Colonic mucosa (tissue), 4 donors: ENCODE results near the gene CREBBP. TPM values are rescaled to one million over a fixed set of nuclear protein-coding genes. Genes with fewer than 3 reads are reported as not detected.

Experiments used
- DNase-seq: peaks from one replicate; pipeline ENCODE4 v3.0.0-alpha.2; 2020
- H3K27ac ChIP-seq: fragments of 200-600 bp; one replicate; pipeline ENCODE4 v1.8.0; 2021
- H3K27me3 ChIP-seq: fragments of 200-600 bp; one replicate; pipeline ENCODE4 v1.8.0; 2021
- H3K36me3 ChIP-seq: fragments of 200-600 bp; one replicate; pipeline ENCODE4 v1.8.0; 2021
- H3K4me1 ChIP-seq: fragments of 200-600 bp; one replicate; pipeline ENCODE4 v1.8.0; 2021; ENCODE audit warnings: mild to moderate bottlenecking
- H3K4me3 ChIP-seq: fragments of 200-600 bp; one replicate; pipeline ENCODE4 v1.8.0; 2021
- H3K9ac ChIP-seq, 2 donors: one replicate each; pipeline ENCODE4 v1.7.0; 2013; ENCODE audit warnings: control low read depth in 2 of 2, low read depth in 2 of 2, low read length in 2 of 2
- H3K9me3 ChIP-seq: fragments of 200-600 bp; one replicate; pipeline ENCODE4 v1.8.0; 2021
- intact Hi-C: fragments of 100-400 bp; cut with DNase I; formaldehyde crosslinking; loops from one replicate; pipeline ENCODE4 v1.14.1; 2022
- total RNA-seq, 2 donors: library from RNA; stranded (reverse); fragmentation: NEBNext Ultra II Directional in 1 of 2; extraction: Animal tissue kit (Norgen Biotek cat#: 25700) in 1 of 2; gene quantifications; one replicate each; pipeline ENCODE4 v1.2.1, GENCODE V29; 2021
- TF ChIP-seq, protein P1 (sequence below): fragments of 200-600 bp; IDR thresholded peaks from one replicate; pipeline ENCODE4 v1.8.0; 2022; ENCODE audit warnings: antibody characterized with exemption, mild to moderate bottlenecking
- donor health status: healthy.
- donor health status: DM: no; HTN: no; CAD: no.
- donor health status: DM: no; HTN: no; CAD: no.

The CREBBP gene
- total RNA-seq, 2 donors from 2014 or later, result 42.0 to 45.2 TPM

DNA sequence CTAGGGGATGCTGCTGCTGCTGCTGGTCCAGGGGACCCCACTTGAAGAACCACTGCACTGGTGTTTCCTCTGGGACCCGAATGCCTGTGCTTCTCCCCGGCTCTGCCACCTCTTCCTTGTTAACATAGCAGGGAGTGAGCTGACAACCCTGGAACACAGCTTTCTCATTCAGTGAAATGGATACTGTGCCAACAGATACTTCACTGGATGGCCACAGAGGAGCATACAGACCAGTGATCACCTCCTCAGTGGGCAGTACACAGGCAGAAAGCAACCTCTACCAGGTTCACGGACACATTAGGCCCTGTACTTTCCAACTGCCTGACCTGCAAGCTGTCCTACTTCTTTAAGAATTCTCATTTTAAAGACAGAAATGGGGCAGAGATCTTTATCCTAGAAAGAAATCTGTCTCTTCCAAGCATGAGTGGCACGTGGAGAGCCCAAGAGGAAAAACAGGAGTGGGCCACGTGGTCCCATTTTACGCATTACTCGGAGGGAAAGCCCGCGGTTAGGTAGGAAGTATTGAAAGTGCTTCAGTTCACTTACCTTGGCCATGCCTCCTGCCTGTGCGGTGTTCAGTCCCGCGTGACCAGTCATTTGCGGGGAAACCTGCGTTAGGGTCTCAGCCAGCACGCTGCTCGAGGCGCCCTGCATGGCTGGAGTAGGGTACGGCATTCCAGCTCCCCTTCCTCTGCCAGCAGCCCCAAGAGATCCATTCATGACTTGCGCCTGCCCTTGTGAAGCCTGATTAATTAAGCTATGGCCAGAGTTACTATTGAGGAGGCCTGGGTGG, 30.6 kb downstream of the CREBBP start:
- Histone ChIP-seq H3K9ac (no peak overlapping the region), H3K9me3 (no peaks in the 10 kb centered on the region), H3K4me3 (no peak overlapping the region), H3K4me1 (no peaks in the 10 kb centered on the region), H3K27ac (no peak overlapping the region), H3K36me3 (peaks cover 15% of the 10 kb centered on the region), H3K27me3 (no peaks in the 10 kb centered on the region)
- intact Hi-C loops, result no loop called here
- no peak for DNase-seq
- TF ChIP-seq, protein P1, sequence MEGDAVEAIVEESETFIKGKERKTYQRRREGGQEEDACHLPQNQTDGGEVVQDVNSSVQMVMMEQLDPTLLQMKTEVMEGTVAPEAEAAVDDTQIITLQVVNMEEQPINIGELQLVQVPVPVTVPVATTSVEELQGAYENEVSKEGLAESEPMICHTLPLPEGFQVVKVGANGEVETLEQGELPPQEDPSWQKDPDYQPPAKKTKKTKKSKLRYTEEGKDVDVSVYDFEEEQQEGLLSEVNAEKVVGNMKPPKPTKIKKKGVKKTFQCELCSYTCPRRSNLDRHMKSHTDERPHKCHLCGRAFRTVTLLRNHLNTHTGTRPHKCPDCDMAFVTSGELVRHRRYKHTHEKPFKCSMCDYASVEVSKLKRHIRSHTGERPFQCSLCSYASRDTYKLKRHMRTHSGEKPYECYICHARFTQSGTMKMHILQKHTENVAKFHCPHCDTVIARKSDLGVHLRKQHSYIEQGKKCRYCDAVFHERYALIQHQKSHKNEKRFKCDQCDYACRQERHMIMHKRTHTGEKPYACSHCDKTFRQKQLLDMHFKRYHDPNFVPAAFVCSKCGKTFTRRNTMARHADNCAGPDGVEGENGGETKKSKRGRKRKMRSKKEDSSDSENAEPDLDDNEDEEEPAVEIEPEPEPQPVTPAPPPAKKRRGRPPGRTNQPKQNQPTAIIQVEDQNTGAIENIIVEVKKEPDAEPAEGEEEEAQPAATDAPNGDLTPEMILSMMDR, result no peak

DNA sequence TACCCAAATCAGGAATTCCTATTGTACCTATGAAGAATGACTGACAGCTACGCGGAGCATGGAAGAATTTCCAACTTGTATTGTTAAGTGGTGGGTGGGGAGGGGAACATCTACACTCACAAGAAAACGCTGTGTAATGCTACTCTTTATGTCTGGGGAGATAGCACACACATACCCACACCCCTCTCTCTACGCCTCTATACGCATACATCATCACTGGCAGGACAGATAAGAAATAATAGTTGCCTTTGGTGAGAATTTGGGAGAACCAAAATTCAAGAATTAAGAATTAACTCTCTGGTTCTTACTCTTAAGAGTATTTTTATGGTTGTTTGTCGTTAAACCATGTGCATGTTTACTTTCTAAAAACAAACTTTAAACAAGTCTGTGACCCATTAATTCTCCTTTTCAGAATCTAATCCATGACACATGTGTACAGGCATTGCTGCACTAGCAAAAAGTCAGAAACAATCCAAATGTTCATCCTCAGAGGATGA, 33.9 kb downstream of the CREBBP start:
- Histone ChIP-seq H3K36me3 (peaks cover 15% of the 10 kb centered on the region), H3K4me3 (no peak overlapping the region), H3K27me3 (no peaks in the 10 kb centered on the region), H3K9me3 (no peaks in the 10 kb centered on the region), H3K9ac (no peak overlapping the region), H3K4me1 (no peaks in the 10 kb centered on the region), H3K27ac (no peak overlapping the region)
- TF ChIP-seq, protein P1, result no peak
- intact Hi-C loops, result no loop called here
- DNase-seq, result no peak

DNA sequence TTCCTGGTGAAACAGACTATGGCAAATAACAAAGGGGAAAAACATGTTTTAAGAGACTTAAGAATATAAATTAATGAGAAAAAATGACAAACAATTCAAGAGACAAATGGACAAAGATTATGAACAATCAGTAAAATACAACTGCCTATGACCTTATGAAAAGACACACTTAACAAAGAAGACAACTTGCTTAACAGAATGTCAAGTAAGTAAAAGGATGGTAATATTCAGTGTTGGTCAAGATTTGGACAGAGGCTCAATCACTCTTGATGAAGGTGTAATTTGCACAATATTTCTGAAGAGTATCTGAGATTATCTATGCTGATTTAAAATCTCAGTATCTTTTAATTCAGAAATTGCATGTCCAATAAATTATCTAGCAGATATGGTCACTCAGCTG, 34.4 kb downstream of the CREBBP start:
- Histone ChIP-seq H3K27me3 (no peaks in the 10 kb centered on the region), H3K27ac (no peak overlapping the region), H3K9ac (no peak overlapping the region), H3K9me3 (no peaks in the 10 kb centered on the region), H3K4me1 (no peaks in the 10 kb centered on the region), H3K4me3 (no peak overlapping the region), H3K36me3 (peaks cover 15% of the 10 kb centered on the region)
- no peak for DNase-seq
- intact Hi-C loops, result no loop called here
- TF ChIP-seq, protein P1, result no peak

DNA sequence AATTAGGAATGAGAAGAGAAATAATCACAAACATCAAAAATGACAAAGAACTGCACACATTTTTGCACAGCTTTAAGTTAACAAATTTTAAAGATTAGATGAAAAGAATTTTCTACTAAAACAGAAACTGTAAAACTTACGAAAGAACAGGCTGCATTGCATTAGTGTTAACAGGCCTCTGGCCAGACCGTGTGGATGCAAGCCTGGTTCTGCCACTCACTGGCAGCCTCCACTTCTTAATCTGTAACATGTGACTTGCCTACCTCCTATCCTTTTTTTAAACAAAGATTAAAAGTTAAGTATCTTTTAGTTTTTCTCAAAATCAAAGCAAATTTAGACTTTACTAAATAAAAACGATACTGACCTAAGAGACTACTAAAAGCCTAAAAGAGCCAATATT, 37.5 kb downstream of the CREBBP start:
- H3K4me1 ChIP-seq, result no peaks in the 10 kb centered on the region
- H3K9me3 ChIP-seq, result no peaks in the 10 kb centered on the region
- H3K9ac ChIP-seq, result no peak overlapping the region
- no peak overlapping the region for H3K27ac ChIP-seq
- no peaks in the 10 kb centered on the region for H3K27me3 ChIP-seq
- DNase-seq, result no peak
- H3K36me3 ChIP-seq, result no peaks in the 10 kb centered on the region
- no peak overlapping the region for H3K4me3 ChIP-seq
- intact Hi-C loops, result no loop called here
- TF ChIP-seq, protein P1, result no peak

DNA sequence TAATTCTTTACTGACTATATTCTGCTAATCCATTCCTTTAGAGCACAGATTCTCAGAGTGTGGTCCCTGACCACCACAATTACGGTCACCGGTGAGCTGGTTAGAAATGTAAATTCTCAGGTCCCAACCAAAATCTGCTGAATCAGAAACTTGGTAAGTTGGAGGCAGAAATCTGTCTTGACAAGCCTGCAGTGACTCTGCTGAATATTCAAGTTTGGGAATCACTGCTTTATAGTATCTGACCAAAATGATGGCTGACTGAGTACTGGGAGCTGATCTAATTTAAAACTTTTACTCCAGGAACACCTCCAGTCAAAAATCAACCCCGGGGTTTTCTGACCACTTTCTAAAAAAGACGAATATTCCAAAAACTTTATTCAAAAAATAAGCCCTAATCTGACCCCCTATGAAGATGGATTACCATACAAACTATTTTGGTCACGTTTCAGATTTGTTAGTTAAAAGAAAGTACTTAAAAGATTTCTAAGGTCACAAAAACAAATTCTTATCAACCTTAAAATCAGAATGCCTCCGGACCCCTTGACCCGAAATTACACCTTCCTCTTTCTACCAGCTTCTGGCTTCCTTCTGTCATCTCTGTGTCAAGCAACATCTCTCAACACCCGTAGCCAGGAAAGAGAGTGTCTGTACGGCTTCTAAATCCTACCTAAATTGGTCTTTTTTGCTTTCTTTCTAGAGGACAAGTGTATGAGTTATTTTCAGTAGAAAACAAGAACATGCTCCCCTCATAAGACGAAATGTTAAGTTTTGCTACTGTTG, 38.6 kb downstream of the CREBBP start:
- intact Hi-C loops, result no loop called here
- Histone ChIP-seq H3K27ac (no peak overlapping the region), H3K36me3 (no peaks in the 10 kb centered on the region), H3K27me3 (no peaks in the 10 kb centered on the region), H3K4me3 (no peak overlapping the region), H3K9ac (no peak overlapping the region), H3K9me3 (no peaks in the 10 kb centered on the region), H3K4me1 (no peaks in the 10 kb centered on the region)
- DNase-seq, result no peak
- TF ChIP-seq, protein P1, result no peak
